ENCODE data around the gene BICRA. TPM values are rescaled to one million over a fixed set of nuclear protein-coding genes. Genes with fewer than 3 reads are reported as not detected.

Gene BICRA
- total and polyA plus RNA-seq, 2 of the 4 experiments (the other 2 are of a cell fraction), result 1.8 to 3.5 TPM

GRCh38 chr19:47619763-47620162 lies 10.8 kb downstream of the BICRA start:
- TF ChIP-seq NFE2L2 (IDR thresholded peaks at IDR 0.05; ENCODE audit: low read depth, low read length) (0 out of 2 replicates have a peak, but pooled peaks have one; percentile 38), MAFK (IDR thresholded peaks at IDR 0.05; ENCODE audit: low read depth, low read length) (no peak), CHD1 (IDR thresholded peaks at IDR 0.05; ENCODE audit: low read depth, low read length) (no peak), BHLHE40 (IDR thresholded peaks at IDR 0.05; ENCODE audit: low read depth, low read length) (peak; percentile 29; the same call in 1 of the 2 replicates), SMC3 (IDR thresholded peaks at IDR 0.05; ENCODE audit: low read depth, low read length) (no peak), POLR2A (IDR thresholded peaks at IDR 0.05; ENCODE audit: low read depth, low read length) (no peak), CEBPB (IDR thresholded peaks at IDR 0.05; ENCODE audit: low read depth, low read length) (no peak)
- TF ChIP-seq, protein P1, sequence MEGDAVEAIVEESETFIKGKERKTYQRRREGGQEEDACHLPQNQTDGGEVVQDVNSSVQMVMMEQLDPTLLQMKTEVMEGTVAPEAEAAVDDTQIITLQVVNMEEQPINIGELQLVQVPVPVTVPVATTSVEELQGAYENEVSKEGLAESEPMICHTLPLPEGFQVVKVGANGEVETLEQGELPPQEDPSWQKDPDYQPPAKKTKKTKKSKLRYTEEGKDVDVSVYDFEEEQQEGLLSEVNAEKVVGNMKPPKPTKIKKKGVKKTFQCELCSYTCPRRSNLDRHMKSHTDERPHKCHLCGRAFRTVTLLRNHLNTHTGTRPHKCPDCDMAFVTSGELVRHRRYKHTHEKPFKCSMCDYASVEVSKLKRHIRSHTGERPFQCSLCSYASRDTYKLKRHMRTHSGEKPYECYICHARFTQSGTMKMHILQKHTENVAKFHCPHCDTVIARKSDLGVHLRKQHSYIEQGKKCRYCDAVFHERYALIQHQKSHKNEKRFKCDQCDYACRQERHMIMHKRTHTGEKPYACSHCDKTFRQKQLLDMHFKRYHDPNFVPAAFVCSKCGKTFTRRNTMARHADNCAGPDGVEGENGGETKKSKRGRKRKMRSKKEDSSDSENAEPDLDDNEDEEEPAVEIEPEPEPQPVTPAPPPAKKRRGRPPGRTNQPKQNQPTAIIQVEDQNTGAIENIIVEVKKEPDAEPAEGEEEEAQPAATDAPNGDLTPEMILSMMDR (conservative IDR thresholded peaks at IDR 0.05; ENCODE audit: low read depth, low read length), result no peak
- H3K18ac ChIP-seq (ENCODE audit: low read depth, low read length), result no peak overlapping the region
- peaks cover 14 to 86% of the 10 kb centered on the region in 2 experiments for H3K79me1 ChIP-seq (ENCODE audit: low read depth in 1 of 2, low read length in 2 of 2)
- H3K14ac ChIP-seq (replicated peaks; ENCODE audit: low read depth, low read length), result no peak overlapping the region
- H2BK15ac ChIP-seq (ENCODE audit: low read depth, low read length), result no peak overlapping the region
- H3K4me3 ChIP-seq (ENCODE audit: insufficient read depth, low read depth, low read length), result no peak overlapping the region
- H2BK20ac ChIP-seq (ENCODE audit: low read depth, low read length), result no peak overlapping the region
- peaks cover 13% of the 10 kb centered on the region; the same call in 1 of the 2 replicates for H3K36me3 ChIP-seq (ENCODE audit: control insufficient read depth, insufficient read depth, low read length)
- no peak overlapping the region for H4K91ac ChIP-seq (ENCODE audit: insufficient read depth, low read depth, low read length)
- no peak overlapping the region for H3K9ac ChIP-seq (ENCODE audit: low read depth, low read length)
- no peak overlapping the region for H4K5ac ChIP-seq (ENCODE audit: low read depth, low read length)
- peak overlapping the region; percentile 8 for H2AFZ ChIP-seq (replicated peaks; ENCODE audit: low read length, poor library complexity)
- H4K8ac ChIP-seq (ENCODE audit: low read depth in 2 of 2, low read length in 2 of 2), result no peak overlapping the region
- dilution Hi-C loops (cut with HindIII; ENCODE audit: low sequenced_read_pairs, unreplicated experiment), result no loop called here
- H2AK9ac ChIP-seq (replicated peaks; ENCODE audit: low read depth, low read length, poor library complexity), result no peak overlapping the region
- H3K27ac ChIP-seq (ENCODE audit: insufficient read depth, low read length), result no peak overlapping the region
- no peaks in the 10 kb centered on the region for H3K27me3 ChIP-seq (ENCODE audit: control insufficient read depth, insufficient read depth, low read length)
- ChIA-PET CTCF (no interaction called here), POLR2A (ENCODE audit: unreplicated experiment) (interaction anchor here (1.0 kb wide), 1 partner anchor 10 kb away, joined by 4 read pairs; no protein-coding TSS in a partner anchor)
- peak; percentile 27 for ATAC-seq (ENCODE audit: low read depth)
- in situ Hi-C loops (cut with MboI; ENCODE audit: low sequenced_read_pairs), result no loop called here
- H2AK5ac ChIP-seq (ENCODE audit: low read depth, low read length), result no peak overlapping the region
- intact Hi-C loops (cut with micrococcal nuclease), result no loop called here
- no peak overlapping the region for H2BK5ac ChIP-seq (ENCODE audit: low read depth, low read length, poor library complexity, severe bottlenecking)
- H3K4me2 ChIP-seq (ENCODE audit: low read depth, low read length), result no peak overlapping the region
- peaks cover 85% of the 10 kb centered on the region for H4K20me1 ChIP-seq (ENCODE audit: insufficient read depth, low read length)
- peaks cover 12% of the 10 kb centered on the region for H3K4me1 ChIP-seq (ENCODE audit: control insufficient read depth, insufficient read depth, low read length)
- H3K4ac ChIP-seq (ENCODE audit: low read depth, low read length), result no peak overlapping the region
- H3K9me3 ChIP-seq (ENCODE audit: control insufficient read depth, insufficient read depth, low read length), result no peaks in the 10 kb centered on the region
- H2BK120ac ChIP-seq (ENCODE audit: low read depth, low read length), result no peak overlapping the region
- 50% methylated on average over 2 of the region's 6 CpGs; no CpG with 5 or more reads in 1 of the 2 experiments for WGBS, 2 experiments (ENCODE audit: extremely low coverage in 2 of 2, insufficient read length in 1 of 2)
- BruUV-seq (replicated peaks), result no TSS peak
- H3K23ac ChIP-seq (ENCODE audit: low read depth, low read length), result no peak overlapping the region
- peak; percentile 73 for DNase-seq
- H3K9me1 ChIP-seq (ENCODE audit: insufficient read depth, low read length), result peaks cover 35% of the 10 kb centered on the region
- no peak overlapping the region for H3K56ac ChIP-seq (ENCODE audit: extremely low read depth, insufficient read depth, low read length)
